NCI-H1694 (cell line): ENCODE results near the gene TBC1D3B.
"Not testable (repeated sequence)": the region's sequence is repeated elsewhere in the genome, so short reads cannot be mapped to it uniquely, and the experiment has no call there.

ENCODE experiments used
- DNase-seq: peaks from one replicate; lab custom pipeline; 2025; lab: John Stamatoyannopoulos, UW

TBC1D3B gene

DNA sequence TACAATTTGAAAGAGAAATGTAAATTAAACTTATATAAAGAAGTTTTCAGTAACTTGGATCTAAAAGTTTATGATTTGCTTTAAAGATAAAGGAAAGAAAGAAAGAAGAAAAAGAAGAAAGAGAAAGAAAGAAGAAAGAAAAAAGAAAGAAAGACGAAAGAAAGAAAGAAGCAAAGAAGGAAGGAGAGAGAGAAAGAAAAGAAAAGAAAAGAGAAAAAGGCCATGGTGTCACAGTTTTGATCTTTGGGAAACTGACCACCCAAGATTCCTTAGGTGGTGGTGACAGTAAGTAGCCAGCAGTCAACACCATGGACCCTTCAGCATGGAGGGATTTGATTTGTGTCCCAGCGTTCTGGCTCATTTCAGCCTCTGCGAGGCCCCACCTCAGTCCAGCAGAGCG, 24.7 kb upstream of the TBC1D3B start:
- DNase-seq: not testable (repeated sequence)

GRCh38 chr17:36198831-36199465, 22.5 kb upstream of the TBC1D3B start:
- DNase-seq: no peak

DNA sequence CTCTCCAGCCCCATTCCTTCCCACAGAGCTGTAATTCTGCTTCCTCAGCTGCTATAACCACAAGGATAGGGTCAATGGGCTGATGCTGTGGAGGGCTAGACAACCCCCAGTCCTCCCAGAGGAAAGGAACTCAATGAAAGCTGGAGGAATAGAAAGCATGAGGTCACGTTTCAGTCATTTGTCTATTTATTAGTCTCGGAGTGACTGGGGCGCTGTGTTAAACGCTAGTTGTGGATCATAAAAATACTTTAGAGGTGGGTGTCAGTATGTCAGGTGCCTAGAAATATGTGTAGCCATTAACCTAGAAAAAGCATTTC, 20.9 kb upstream of the TBC1D3B start:
- no peak for DNase-seq

GRCh38 chr17:36196131-36196486, 19.7 kb upstream of the TBC1D3B start:
- DNase-seq: no peak

DNA sequence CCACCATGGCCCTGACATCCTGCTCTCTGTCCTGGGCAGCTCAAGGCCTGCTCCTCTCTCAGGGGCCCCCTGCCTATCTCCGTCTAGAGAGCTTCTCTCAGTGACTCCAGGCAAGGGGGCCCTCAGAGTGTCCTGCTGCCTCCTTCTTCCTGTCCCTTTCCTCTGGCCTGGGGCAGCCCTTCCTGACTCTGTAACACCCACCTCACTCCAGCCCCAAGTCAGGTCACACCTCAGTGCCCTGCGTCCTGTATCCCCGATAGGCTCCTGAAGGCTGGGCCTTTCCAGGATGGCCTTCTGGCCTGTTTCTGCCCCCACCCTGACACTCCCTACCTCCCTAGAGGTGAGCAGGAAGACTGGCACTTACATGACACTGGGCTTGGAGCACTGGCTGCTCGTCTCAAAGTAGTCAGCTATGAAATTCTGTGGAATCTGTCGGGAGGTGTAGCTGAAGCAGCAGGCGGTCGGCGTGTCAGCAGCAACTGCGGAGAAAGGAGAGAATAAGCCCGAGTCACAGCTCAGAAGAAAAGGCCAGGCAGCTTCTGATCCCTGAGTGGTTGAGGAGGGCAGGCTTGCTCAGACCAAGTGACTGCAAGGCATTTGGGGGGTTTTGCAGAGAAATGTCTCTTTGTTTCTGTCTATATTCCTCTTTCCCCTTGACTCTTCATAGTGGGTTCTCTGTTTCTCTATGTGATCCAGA, 19.1 kb upstream of the TBC1D3B start:
- no peak for DNase-seq

DNA sequence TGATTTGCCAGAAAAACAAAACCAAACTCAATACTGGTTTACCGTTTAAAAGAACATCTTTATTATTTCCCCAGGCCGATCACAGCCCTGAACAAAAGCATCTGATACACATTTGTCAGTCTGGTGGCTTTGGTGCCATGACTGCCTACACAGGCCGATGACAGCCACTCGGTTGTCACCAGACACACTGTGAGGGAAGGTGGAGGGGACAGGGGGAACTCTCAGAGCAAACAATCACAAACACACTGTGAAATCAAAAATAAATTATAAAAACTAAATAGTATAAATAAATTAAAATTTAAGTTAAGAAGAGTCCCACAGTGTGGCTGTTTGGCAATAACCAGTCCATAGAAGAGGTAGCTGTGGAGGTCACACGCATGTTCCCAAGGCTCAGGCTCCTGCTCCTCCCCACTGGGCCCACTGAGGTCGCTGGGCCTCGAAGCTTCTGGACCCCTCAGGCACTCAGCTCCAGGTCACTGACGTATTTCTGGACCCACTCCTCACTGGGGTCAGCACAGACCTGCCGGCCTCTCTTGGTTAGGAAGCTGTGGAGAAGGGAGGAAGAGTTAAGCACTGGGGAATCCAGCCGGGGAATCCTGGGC, 18.5 kb upstream of the TBC1D3B start:
- not testable (repeated sequence) for DNase-seq

DNA sequence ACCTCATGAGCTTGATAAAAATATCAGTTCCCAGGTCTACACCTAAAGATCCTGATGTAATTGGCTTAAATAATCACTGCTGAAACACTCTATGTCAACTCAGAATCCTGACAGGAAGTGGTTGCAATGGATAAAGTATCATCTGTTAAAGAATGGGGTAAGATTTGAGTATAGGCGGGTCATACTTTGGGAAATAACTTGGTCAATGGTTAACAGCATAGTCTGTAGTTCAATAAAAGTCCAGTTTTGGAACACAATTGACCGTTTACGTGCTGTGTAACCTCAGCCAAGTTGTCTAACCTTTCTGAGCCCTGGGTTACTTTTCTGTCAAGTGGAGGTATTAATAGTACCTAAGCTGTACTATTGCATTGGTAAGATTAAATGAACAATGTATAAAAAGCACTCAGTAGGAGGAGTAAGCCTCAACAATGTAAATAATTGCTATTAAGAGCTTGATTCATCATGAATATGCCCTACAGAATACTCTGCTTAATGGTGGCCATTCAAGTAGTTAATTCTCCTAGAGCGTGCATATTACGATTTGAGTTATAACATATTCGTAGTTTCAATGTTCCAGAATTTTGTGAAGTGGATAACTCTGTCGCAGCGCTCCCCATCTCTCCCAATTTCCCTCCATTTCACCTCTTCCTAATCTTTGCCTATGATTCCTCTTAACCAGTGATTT, 17.9 kb upstream of the TBC1D3B start:
- not testable (repeated sequence) for DNase-seq

DNA sequence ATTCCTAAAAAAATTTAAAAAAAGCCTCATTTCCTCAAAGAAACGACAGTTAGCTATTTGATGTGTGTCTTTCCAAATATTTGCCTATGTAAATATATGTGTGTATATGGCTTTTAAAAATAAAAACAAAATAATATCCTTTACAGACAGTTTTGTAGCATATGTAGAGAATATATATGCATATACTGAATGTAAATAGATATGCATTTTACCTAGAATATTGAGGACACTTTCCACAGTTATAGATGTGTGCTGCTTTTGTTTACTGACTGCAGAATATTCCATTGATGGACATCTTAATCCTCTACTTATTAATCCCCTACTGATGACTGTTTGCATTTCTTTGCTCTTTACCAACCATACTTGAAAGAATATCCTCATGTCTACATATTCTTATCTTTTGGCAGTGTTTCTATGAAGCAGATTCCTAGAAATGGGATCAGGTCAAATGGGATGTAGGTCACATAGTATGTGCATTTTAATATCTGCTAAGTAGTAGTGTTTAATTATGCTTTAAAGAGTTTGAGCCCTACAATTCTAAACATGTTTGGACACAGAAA, 16.9 kb upstream of the TBC1D3B start:
- DNase-seq: no peak

- not testable (repeated sequence) for DNase-seq
Measured at GRCh38 chr17:36190549-36191330, 14.3 kb upstream of the TBC1D3B start.

DNA sequence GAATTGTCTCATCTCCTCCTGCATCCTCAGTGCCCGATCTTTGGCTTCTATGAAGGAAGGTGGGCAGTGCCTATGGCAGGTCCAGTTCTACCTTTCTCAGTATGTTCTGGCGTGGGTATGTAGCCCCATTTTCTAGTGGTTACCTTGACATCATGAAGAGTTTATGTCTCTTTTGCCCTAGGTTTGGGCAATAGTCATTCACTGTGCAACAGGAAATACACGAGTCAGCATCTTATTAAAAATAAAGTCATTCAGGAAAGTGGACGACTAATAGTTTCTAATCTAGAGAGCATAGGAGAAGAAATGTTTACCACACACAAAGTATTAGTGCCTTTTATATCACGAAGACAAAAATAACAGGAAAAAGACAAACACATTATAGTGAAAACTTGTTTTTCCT, 13.6 kb upstream of the TBC1D3B start:
- not testable (repeated sequence) for DNase-seq

- DNase-seq: no peak
Measured at GRCh38 chr17:36188891-36189306, 12.5 kb upstream of the TBC1D3B start.

DNA sequence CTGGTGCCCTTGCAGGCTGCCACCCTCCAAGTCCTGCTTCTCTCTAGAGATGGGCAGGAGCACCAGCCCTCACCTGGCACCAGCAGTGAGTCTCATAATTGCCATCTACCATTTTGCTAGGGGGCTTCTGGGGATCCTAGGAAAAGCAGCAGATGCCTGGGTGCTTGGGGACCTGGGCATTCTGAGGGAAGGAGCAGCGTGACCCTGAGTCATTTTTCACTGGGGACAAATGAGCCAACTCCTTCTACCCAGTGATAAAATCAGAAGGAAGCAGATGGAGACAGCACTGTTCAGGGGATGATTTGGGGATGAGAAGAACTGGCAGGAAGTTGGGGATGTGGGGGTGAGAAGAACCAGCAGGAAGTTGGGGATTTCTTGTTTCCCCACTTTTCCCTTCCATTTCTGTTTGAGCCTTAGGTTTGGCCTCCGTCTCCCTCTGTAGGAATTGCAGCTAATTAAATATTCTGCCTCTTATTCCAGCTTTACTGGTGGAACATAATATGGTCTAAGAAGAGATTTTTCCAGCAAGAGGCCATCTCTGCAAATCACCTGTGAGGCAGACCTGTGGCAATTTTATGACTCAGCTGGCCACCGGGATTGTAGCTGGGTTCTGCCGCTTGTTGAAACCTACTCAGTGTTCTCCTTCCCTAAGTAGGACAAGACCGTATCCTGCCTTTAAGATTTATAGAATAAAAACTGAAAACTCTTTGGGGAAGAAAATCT, 11.7 kb upstream of the TBC1D3B start:
- not testable (repeated sequence) for DNase-seq

DNA sequence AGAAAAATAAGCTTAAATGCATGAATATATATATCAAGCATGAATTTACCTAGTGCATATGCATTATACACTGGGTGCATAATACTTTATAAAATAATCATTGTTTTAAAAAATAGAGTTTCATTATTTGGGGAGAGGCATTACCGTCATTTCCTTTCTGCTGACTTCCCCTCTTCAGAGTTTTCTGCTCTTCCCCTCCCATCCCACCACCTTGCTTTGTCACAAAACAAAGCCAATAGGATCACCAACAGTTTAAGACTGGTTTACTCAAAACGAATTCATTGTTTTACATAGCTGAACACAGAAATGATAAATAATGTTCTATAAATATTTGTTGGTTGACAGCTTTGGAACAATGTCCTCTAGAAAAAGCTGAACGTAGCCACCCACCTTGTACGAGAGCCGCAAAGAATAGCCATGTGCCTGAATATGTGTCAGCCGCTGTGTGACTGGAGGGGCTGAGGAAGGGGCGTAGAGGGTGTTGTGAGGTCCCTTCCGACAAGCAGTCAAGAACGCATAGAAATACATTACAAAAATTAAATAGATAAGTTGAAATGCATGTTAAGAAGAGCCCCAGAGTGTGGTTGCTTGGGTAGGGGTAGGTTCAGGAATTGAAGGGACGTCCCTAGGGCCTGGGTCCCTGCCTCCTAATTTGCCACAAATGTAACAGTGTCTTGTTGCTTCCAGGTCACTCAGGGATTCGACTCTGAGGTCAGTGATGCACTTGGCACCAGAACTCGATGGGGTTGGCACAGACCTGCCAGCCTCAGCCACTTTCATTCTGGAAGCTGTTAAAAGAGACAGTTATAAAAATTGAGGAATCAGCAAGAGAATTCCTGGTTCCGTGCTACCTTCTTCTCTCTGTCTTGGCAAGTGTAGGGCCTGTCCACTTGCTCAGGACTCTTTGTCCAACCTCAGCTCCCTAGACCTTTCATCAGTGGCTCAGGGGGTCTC, 10.7 kb upstream of the TBC1D3B start:
- DNase-seq: not testable (repeated sequence)

DNA sequence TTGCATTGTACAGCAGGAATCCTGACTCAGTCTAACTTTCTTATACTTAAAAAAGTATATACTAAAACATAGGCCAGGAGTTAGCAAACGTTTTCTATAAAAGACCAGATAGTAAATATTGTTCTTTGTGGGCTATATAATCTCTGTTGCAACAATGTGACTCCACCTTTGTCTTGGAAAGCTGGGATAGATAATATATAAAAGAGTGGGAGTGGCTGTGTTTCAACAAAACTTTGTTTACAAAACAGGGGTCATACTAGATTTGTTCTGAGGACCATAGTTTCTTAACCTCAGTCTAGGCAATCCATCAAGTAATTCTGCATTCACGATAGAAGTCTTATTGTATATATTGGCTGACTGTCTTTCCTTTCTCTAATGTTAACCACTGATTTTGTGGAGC, 9.0 kb upstream of the TBC1D3B start:
- no peak for DNase-seq

DNA sequence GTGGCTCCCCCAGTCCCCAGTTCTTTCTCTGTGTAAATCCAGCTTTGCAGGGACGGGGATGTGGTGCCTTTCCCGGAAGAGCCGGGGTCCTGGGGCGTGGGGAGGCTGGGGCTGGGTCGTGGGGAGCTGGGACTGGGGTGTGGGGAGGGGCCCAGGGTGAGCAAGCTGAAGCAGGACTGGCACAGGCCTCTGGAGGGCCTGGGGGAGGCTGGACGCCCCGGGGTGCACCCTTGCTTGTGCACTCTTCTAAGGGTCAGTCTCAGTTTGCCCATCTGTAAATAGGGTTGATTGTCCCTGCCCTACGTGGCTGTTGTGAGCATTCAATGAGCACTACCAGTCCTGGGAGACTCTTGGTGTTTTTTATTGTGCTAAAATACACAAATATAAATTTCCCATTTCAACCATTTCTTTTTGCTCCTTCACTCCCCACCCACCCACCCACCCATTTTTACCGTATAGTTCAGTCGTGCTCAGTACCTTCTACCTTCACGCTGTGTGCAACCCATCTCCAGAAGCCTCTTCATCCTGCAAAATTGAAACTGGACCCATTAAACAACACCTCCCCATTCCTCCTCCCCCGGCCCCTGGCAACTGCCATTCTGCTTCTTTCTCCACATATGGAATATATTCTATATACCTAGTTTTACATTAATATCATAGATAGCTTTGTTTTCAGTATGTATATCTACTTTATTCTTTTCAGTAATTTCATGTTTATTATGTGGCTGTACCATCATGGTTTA, 7.8 kb upstream of the TBC1D3B start:
- DNase-seq: no peak

DNA sequence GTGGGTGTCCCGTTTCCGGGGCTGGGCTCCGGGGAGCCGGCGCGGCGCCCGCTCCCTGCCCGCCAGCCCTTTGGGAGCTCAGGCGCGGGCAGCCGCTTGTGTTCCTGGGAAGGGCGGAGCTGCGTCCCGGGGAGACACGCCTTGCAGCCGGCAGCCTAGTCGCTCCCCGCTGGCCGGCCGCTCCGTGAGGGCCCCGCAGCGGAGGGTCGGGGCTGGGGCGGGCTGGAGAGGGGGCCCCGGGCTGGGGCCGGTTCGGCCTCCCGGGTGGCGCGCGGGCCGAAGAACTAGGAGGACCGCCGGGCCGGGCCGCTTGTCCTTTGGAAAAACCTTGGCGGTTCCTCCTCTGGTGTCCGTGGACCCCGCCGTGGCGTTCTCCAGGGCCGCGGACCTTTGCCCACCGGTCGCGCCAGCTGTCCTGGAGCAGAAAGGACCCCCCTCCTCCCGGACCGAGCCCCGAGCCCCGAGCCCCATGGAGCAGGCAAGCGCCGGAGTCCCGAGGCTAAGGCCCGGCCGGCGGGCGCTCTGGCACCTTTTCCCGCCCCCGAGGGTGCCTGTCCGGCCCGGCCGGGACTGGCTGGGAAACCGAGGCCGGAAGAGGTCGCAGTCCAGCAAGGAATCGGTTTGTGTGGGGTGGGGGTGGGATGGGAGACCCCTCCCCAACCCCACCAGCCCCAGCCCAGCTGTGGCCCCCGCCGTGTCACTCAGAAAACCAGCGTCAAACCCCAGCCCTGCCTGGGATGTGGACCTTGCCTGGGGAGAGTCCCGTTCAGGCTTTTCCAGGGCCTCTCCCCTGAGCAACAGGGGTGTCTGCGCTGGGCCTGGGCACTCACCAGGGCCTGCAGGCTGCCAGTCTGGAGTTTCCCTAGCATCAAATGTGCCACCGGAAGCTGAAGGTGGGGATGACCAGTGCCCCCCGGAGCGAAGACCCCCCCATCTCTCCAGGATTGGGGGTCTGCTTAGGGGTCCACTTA, 6.8 kb upstream of the TBC1D3B start:
- no peak for DNase-seq

- DNase-seq: no peak
Measured at GRCh38 chr17:36182176-36183000, 6.0 kb upstream of the TBC1D3B start.
